Epithelial cell of prostate (primary cell): ENCODE measurements around the gene CFAP46.

Experiments used
- DNase-seq: peaks from one replicate; pipeline ENCODE4 v3.0.0-alpha.2; 2011; ENCODE audit warnings: low read depth, low spot score
- H3K27ac ChIP-seq: fragments of 450-650 bp; 2 replicates; pipeline ENCODE4 v1.5.1; 2017; ENCODE audit warnings: mild to moderate bottlenecking

Gene CFAP46

DNA sequence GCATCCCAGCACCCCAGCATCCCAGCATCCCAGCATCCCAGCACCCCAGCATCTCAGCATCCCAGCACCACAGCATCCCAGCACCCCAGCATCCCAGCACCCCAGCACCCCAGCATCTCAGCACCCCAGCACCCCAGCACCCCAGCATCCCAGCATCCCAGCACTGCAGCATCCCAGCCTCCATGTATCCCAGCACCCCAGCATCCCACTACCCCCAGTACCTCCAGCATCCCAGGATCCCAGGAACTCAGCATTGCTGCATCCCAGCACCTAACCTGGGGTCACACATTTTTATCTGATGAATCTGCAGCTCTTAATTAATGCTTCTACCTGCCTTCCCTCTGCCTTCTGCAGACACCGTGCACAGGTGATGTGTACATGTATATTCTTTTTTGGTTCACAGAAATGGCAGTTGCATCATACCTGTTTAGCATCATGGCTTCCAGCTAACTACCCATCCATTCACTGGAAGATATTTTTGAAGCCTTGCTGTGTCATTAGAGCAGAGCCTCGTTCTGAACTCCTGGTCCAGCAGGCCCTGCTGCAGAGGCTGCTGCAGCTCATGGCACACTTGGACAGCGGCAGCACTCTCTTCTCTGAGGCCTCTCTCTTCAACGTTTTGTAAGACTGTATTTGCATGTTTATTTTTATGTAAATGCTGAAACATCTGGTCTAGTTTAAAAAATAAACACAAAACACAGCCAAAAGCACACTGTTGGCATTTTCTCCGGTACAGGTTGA lies 4.6 kb upstream of the CFAP46 start:
- DNase-seq, result no peak
- H3K27ac ChIP-seq, result no peak overlapping the region

GRCh38 chr10:132946311-132946710 lies 3.9 kb upstream of the CFAP46 start:
- H3K27ac ChIP-seq, result no peak overlapping the region
- no peak for DNase-seq

DNA sequence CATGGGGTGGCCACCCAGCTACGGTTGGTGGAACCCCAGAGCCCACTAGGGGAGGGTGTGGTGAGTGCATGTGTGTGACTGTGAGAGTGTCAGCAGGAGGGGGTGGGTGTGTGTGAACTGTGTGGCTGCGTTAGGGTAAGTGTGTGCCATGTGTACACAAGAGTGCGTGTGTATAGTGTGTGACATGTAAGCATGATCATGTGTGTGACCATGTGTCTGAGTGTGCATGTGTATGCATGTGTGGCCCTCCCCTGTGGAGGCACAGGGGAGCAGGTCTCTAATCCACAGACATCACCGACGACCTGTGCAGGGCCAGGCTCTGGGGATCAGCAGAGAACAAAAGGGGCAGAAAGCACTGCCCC lies 3.5 kb upstream of the CFAP46 start:
- DNase-seq, result no peak

DNA sequence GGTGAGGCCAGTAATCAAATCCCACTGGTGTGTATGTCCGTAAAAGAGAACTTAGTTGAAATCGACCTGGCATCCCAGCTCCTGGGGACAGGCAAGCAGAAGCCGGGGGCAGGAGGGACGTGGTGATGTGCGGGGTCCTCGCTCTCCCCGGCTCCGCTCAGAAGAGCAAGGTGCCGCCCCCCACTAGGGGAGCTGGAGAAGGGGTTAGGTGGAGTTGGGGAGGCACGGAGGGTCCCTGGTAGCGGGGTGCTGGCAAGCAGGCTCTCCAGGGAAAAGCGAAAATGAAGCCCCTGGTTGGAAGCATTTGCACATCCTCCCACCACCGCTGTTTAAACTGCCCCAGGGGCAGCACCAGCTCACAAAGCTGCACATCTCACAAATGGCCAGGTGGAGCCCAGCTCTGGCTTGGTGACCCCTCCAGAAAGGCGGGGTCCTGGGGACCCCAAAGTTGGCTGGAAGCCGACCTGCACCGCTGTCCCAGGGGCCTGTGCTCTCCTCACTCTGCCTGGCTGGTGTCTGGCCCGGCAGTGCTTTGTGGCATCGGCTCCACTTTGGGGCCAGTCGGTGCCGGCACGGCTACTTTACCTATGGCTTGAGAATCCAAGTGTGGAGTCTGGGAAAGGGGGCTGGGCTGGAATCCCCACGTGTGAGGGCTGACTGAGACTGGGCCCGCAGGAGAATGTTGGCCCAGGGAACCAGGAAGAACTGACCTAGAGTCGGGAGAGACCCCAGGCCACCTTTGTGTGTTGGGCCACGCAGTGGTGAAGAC lies 2.9 kb upstream of the CFAP46 start:
- no peak for DNase-seq
- H3K27ac ChIP-seq, result no peak overlapping the region

More for the DNA sequence above, 3.5 kb upstream of the CFAP46 start:
- H3K27ac ChIP-seq, result no peak overlapping the region

DNA sequence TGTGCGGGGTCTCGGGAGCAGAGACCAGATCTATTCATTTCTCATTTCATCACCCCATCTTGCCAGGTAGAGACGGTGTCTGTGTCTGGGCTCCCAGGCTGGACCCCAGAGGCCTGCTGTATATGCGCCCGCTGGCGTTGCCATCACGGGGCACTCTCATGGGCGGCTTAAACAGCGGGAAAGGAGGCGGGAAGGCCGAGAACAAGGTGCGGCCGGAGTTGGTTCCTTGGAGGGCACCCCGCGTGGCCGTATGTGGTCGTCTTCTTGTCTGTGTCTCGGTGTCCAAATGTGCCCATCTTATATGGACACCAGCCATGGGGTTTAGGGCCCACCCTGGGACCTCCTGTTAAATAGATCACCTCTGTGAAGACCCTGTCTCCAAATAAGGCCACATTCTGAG lies 2.1 kb upstream of the CFAP46 start:
- no peak for DNase-seq

DNA sequence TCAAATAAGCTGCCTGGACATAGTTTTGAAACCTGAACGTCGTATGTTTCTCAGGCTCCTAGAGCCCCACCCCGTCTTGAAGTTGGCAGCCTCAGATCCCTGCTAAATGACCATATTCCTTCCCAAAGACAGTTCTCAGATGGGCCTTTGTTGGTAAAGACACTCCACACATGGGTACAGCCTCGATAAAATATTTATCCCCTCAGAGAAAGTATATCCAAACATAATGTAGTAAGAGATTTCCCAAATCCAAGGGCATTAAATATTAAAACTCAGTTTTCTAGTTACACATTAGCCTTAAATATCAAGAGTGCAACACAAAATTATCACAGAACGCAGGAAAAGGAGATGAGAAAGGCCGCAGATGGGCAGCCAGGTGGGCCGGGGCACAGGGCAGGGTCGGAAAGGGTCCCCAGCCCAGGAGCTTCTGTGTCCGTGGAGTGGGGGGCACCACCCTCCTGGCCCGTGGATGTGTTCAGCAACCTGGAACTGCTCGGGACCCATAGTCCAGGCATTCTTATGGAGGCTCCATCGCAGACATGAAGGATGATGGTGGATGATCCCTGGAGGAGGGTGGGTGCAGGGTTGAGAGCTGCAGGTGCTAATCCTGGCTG lies 1.5 kb upstream of the CFAP46 start:
- no peak for DNase-seq
- H3K27ac ChIP-seq, result no peak overlapping the region

More for the DNA sequence above, 2.1 kb upstream of the CFAP46 start:
- H3K27ac ChIP-seq, result no peak overlapping the region

- H3K27ac ChIP-seq, result no peak overlapping the region
- DNase-seq, result no peak
Measured at GRCh38 chr10:132943058-132943790, 854 bp upstream of the CFAP46 start.

DNA sequence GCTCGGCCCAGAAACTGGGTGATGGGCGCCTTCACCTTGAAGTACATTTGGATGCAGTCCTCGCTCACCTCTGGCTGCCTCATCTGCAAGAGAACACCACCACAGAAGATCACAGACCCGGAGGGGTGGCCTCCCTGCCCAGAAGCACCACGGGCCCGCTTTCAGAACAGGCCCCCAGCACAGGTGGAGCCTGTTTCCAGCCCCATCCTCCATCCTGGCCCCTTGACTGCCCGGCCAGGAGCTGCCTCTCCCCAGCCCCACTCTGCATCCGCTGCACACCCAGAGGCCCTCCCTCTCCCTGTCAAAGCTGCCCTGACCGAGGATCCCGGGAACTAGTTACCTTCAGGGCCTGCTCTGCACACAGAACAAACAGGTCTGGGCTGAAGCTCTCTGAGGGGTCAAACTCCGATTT lies 724 bp downstream of the CFAP46 start:
- DNase-seq, result no peak
- H3K27ac ChIP-seq, result no peak overlapping the region

- no peak for DNase-seq
- no peak overlapping the region for H3K27ac ChIP-seq
Measured at GRCh38 chr10:132940791-132941465, 1.4 kb downstream of the CFAP46 start.

DNA sequence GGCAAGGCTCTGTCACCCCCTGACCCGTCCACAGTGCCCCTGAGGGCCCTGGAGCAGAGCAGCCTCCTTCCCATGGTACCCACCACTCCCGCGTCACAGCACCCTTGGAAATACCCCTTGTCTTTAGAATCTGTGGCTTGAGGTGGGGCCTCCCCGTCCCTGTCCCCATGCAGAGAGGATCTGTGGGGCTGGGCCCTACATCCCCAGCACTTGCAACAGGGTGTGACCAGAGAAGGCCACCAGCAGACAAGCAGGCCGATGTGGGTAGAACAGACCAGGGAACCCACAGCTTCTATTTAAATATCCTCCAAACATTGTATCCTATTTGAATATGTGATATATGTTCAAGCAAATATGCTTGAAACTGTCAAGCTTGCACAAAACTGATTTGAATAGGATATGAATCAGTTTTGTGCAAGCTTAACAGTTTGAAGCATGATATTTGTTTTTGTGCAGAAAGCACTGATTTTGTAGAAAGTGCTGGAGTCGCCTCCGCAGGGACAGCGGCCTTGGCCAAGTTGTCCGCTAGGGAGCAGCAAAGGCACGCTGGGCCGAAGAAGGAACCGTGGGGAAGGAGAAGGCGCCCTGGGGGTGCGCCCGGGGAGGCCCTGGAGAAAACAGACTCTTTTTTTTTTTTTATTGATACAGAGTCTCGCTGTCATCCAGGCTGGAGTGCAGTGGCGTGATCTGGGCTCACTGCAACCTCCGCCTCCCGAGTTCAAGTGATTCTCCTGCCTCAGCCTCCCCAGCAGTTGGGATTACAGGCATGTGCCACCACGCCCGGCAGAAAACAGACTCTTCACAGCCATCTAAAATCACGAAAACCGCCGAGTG lies 2.2 kb downstream of the CFAP46 start:
- no peak overlapping the region for H3K27ac ChIP-seq

GRCh38 chr10:132939378-132939955 lies 2.9 kb downstream of the CFAP46 start:
- DNase-seq, result no peak
- H3K27ac ChIP-seq, result no peak overlapping the region

More for the DNA sequence above, 2.2 kb downstream of the CFAP46 start:
- no peak for DNase-seq

- H3K27ac ChIP-seq, result no peak overlapping the region
- no peak for DNase-seq
Measured at GRCh38 chr10:132938472-132939339, 3.7 kb downstream of the CFAP46 start.

DNA sequence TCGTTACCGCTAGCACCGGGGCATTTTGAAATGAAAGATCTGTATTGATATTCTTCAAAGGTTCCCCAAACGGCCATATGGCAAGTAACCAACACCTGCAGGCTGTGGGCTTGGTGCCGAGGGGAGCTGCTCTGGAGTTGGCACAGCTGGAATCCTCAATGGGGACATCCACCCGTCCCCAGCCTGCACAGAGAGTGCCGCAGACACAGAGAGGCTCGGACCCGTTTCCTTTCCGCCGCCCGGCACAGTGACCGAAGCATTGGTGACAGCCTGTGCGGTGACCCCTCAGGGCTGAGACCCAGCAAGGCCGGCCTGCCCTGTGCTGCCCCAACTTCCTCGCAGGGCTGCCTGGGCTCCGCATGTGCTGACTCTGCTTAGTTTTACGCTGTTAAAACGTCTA lies 4.5 kb downstream of the CFAP46 start:
- no peak overlapping the region for H3K27ac ChIP-seq
- DNase-seq, result no peak

- DNase-seq, result no peak
- no peak overlapping the region for H3K27ac ChIP-seq
Measured at GRCh38 chr10:132934953-132935352, 7.4 kb downstream of the CFAP46 start.

GRCh38 chr10:132933308-132934042 lies 8.9 kb downstream of the CFAP46 start:
- no peak for DNase-seq
- no peak overlapping the region for H3K27ac ChIP-seq

DNA sequence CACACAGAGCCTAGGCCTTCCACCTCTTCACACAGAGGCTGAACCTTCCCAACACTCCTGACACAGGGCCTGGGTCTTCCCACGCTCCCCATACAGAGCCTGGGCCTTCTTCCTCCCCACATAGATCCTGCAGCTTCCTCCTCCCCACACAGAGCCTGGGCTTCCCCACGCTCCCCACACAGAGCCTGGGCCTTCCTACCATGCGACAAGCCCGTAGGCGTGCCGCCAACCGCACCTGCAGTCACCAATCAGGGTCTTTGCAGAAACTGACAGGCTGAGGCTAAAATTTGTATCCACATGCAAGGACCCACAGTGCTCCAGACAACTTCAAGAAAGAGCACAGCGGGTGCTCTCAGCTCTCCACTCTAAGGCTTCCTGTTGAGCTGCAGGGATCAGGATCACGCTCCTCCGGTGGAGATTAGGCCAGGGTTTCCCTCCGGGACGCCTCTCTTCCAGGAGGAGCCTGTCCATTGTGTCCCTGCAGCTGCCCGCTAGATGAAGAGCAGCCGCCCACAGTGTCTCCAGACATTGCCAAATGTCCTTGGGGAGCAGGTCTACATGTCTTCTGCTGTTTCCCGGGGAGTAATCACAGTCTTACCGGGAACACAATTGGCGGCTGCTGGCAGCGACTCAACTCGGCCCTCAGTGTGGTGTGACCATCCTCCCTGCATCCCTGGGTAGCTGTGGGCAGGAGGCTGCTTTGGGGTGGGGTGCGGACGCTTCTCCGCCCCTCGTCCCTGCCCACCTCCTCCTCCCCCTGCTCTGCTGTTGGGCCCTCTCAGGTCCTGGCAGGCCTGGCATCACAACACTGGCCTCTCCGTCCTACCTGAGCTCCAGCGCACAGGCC lies 9.7 kb downstream of the CFAP46 start:
- no peak for DNase-seq
- no peak overlapping the region for H3K27ac ChIP-seq
